22Rv1 (cell line): Measurements from ENCODE around the gene ANKZF1.

Experiments
- CTCF ChIP-seq: fragments of 450-650 bp; IDR thresholded peaks from 2 replicates; pipeline ENCODE4 v1.5.1; 2017; ENCODE audit warnings: mild to moderate bottlenecking
- ZFX ChIP-seq: fragments of 450-650 bp; IDR thresholded peaks from 2 replicates; pipeline ENCODE4 v1.6.1; 2017; ENCODE audit warnings: antibody characterized with exemption, borderline replicate concordance

GRCh38 chr2:219207134-219207883 lies 22.3 kb upstream of the ANKZF1 start:
- TF ChIP-seq CTCF (no peak), ZFX (no peak)
